Spleen (tissue), 11 donors: Measurements from ENCODE around the gene SLC38A10. TPM values are rescaled to one million over a fixed set of nuclear protein-coding genes. Genes with fewer than 3 reads are reported as not detected.

Source experiments
- DNase-seq: peaks from one replicate; pipeline ENCODE4 v3.0.0-alpha.2; 2020
- H3K27ac ChIP-seq, 8 donors: fragments of 200-600 bp; sonication (generic) in 7 of 8; 1 replicate in 4 of 8; 2 replicates in 4 of 8; pipeline versions ENCODE4 v1.5.0 to v1.8.0; 2016 to 2021; ENCODE audit warnings: inconsistent platforms in 4 of 8, mild to moderate bottlenecking in 4 of 8, moderate library complexity in 1 of 8
- H3K27me3 ChIP-seq, 7 donors: fragments of 200-600 bp; sonication (generic) in 6 of 7; replicated peaks in 1 of 7; 1 replicate in 4 of 7; 2 replicates in 3 of 7; pipeline versions ENCODE4 v1.5.0 to v1.8.0; 2016 to 2021; ENCODE audit warnings: inconsistent platforms in 3 of 7, mild to moderate bottlenecking in 1 of 7
- H3K36me3 ChIP-seq, 6 donors: fragments of 200-600 bp; sonication (generic) in 5 of 6; 1 replicate in 4 of 6; 2 replicates in 2 of 6; pipeline versions ENCODE4 v1.5.0 to v1.8.0; 2016 to 2021; ENCODE audit warnings: inconsistent platforms in 2 of 6
- H3K4me1 ChIP-seq, 6 donors: fragments of 200-600 bp; sonication (generic) in 5 of 6; 1 replicate in 3 of 6; 2 replicates in 3 of 6; pipeline versions ENCODE4 v1.5.0 to v1.8.0; 2016 to 2021; ENCODE audit warnings: inconsistent platforms in 3 of 6
- H3K4me3 ChIP-seq, 8 donors: fragments of 200-600 bp; sonication (generic) in 7 of 8; 1 replicate in 4 of 8; 2 replicates in 4 of 8; pipeline versions ENCODE4 v1.5.0 to v1.8.0; 2016 to 2021; ENCODE audit warnings: inconsistent platforms in 4 of 8, mild to moderate bottlenecking in 4 of 8, moderate library complexity in 2 of 8
- H3K9me3 ChIP-seq, 8 donors: fragments of 200-600 bp; sonication (generic) in 7 of 8; 1 replicate in 4 of 8; 2 replicates in 4 of 8; pipeline versions ENCODE4 v1.5.0 to v1.8.0; 2016 to 2021; ENCODE audit warnings: inconsistent platforms in 4 of 8
- POLR2A ChIP-seq, 3 donors: fragments of 450-650 bp; IDR thresholded peaks; one replicate each; pipeline ENCODE4 v1.5.1; 2017; ENCODE audit warnings: antibody characterized with exemption in 3 of 3, mild to moderate bottlenecking in 1 of 3
- POLR2AphosphoS5 ChIP-seq, 3 donors: sonication (generic); formaldehyde crosslinking; IDR thresholded peaks; one replicate each; pipeline ENCODE4 v1.5.1; 2017; ENCODE audit warnings: antibody characterized with exemption in 3 of 3
- WGBS, 5 donors: extraction: QIAGEN DNeasy Blood & Tissue Kit in 3 of 5; methylation state at CpG; one replicate each; pipeline versions ENCODE4 v1.1.5 to v1.1.7; 2013 to 2018; 5-methylcytosine and 5-hydroxymethylcytosine counted together
- intact Hi-C: fragments of 100-400 bp; cut with DNase I; formaldehyde crosslinking; loops from one replicate; pipeline ENCODE4 v1.15.0; 2023; ENCODE audit warnings: low total_unique reads
- polyA plus RNA-seq, 3 donors: library from polyadenylated mRNA; stranded (reverse); fragments of 200-250 nt; gene quantifications; one replicate each; pipeline ENCODE4 v1.2.1, GENCODE V29; 2013
- total RNA-seq, 7 donors: library from RNA; depleted of rRNA in 3 of 7; stranded (reverse); fragments of >200 nt in 3 of 7; fragmentation: NEBNext Ultra II Directional in 4 of 7; extraction: Animal tissue kit (Norgen Biotek cat#: 25700) in 4 of 7; gene quantifications; one replicate each; pipeline versions ENCODE4 v1.1.0 to v1.2.1, GENCODE V29; 2016 to 2021
- TF ChIP-seq, protein P1 (sequence below), 11 experiments: fragments of 200-600 bp in 7 of 11; fragments of 450-650 bp in 4 of 11; sonication (generic) in 4 of 11; IDR thresholded peaks in 8 of 11; conservative IDR thresholded peaks in 3 of 11; 1 replicate in 7 of 11; 2 replicates in 4 of 11; pipeline versions ENCODE4 v1.4.0 to v1.8.0; 2016 to 2021; ENCODE audit warnings: antibody characterized with exemption in 11 of 11, inconsistent platforms in 4 of 11, mild to moderate bottlenecking in 1 of 11
- donor health status: healthy with polysubstance abuse.
- donor health status: DM: no; HTN: no; CAD: no; lungs with moderate emphysema.
- donor health status: DM: no; HTN: no; CAD: no.
- donor health status: Bipolar disorder and iron deficiency.
- donor health status: healthy.
- donor health status: DM: no; HTN: no; CAD: no.
- donor health status: DM: yes; HTN: yes; CAD: no.

The SLC38A10 gene
- total and polyA plus RNA-seq, 10 donors = 54.9 to 112 (median 86.6) TPM

DNA sequence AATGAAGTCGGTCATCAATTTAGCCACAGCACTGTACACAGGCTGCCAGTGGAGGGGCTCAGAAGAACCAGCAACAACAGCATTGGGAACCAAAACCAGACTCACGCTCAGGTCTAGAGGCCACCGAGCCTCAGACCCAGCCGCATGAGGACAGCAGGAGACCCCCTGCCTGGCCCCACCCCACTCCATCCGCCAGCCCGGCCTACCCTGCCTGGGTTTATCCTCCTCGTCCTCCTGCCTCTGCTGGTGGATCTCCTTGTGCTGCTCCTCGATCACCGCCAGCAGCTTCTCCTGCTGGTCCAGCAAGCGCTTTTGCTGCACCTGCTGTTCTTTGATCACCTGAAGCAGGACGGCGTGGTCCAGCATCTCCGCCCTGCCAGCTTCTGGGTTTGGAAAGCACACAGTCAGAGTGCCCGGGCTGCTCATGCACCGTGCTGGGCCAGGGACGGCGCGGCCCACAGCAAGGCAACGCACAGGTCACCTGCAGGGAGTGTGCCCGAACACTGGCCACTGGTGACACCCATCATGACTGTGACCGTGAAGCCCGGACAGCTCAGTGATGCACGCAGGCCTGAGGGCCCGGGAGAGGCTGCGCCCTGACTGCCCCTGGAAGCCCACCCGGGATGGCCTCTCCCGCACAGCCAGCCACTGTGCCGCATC, 48.3 kb downstream of the SLC38A10 start:
- TF ChIP-seq POLR2AphosphoS5 (IDR thresholded peaks at IDR 0.05) = peak; percentile 14 to 69 (median 19)
- no peak for TF ChIP-seq POLR2A (IDR thresholded peaks at IDR 0.05)
- peak; percentile 77 for DNase-seq
- peaks cover 0 to 72% (median 26%) of the 10 kb centered on the region in 6 donors for H3K36me3 ChIP-seq
- intact Hi-C loops = no loop called here
- no peaks in the 10 kb centered on the region for H3K9me3 ChIP-seq
- 92 to 96% (median 95%) methylated on average over 12 to 28 of the region's 28 CpGs for WGBS, 5 donors
- H3K4me3 ChIP-seq = no peak overlapping the region
- no peaks in the 10 kb centered on the region for H3K27me3 ChIP-seq
- H3K4me1 ChIP-seq = peaks cover 0 to 42% (median 17%) of the 10 kb centered on the region in 6 donors
- H3K27ac ChIP-seq = no peak overlapping the region

DNA sequence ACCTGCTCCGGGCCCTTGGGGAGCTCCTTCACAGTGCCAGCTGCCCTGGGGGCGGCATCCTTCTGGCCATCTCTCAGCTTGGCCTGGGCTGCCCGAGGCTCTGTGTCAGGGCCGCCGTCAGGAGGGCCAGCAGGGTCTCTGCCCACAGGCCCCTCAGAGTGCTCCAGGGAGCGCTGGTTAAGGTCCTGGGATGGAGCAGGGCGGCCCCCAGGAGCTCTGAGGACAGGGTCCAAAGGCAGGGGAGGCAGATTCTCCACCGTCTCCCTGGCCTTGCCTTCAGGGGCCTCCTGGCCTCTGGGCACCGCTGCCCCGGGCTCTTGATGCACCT, 48.8 kb downstream of the SLC38A10 start:
- no peak overlapping the region for H3K4me3 ChIP-seq
- 89 to 96% (median 95%) methylated on average over 4 to 10 of the region's 10 CpGs for WGBS, 5 donors

GRCh38 chr17:81245665-81246342, 49.3 kb downstream of the SLC38A10 start:
- peaks cover 0 to 45% (median 26%) of the 10 kb centered on the region in 6 donors for H3K4me1 ChIP-seq
- H3K36me3 ChIP-seq = peaks cover 0 to 71% (median 16%) of the 10 kb centered on the region in 6 donors
- no peaks in the 10 kb centered on the region for H3K9me3 ChIP-seq
- H3K4me3 ChIP-seq = no peak overlapping the region
- TF ChIP-seq, protein P1, sequence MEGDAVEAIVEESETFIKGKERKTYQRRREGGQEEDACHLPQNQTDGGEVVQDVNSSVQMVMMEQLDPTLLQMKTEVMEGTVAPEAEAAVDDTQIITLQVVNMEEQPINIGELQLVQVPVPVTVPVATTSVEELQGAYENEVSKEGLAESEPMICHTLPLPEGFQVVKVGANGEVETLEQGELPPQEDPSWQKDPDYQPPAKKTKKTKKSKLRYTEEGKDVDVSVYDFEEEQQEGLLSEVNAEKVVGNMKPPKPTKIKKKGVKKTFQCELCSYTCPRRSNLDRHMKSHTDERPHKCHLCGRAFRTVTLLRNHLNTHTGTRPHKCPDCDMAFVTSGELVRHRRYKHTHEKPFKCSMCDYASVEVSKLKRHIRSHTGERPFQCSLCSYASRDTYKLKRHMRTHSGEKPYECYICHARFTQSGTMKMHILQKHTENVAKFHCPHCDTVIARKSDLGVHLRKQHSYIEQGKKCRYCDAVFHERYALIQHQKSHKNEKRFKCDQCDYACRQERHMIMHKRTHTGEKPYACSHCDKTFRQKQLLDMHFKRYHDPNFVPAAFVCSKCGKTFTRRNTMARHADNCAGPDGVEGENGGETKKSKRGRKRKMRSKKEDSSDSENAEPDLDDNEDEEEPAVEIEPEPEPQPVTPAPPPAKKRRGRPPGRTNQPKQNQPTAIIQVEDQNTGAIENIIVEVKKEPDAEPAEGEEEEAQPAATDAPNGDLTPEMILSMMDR (IDR thresholded peaks at IDR 0.05 in 8 of 11, conservative IDR thresholded peaks at IDR 0.05 in 3 of 11) = no peak
- TF ChIP-seq POLR2AphosphoS5 (IDR thresholded peaks at IDR 0.05) = peak in 1 of 3 donors; percentile 64
- no peak for TF ChIP-seq POLR2A (IDR thresholded peaks at IDR 0.05)
- peak; percentile 75 for DNase-seq
- no peaks in the 10 kb centered on the region for H3K27me3 ChIP-seq
- intact Hi-C loops = no loop called here
- WGBS, 5 donors = 85 to 97% (median 88%) methylated on average over 19 to 37 of the region's 37 CpGs
- no peak overlapping the region for H3K27ac ChIP-seq

More for the DNA sequence above, 48.8 kb downstream of the SLC38A10 start:
- DNase-seq = no peak
- Histone ChIP-seq H3K27ac (no peak overlapping the region), H3K4me1 (peaks cover 0 to 42% (median 22%) of the 10 kb centered on the region in 6 donors), H3K9me3 (no peaks in the 10 kb centered on the region), H3K36me3 (peaks cover 0 to 71% (median 21%) of the 10 kb centered on the region in 6 donors), H3K27me3 (no peaks in the 10 kb centered on the region)
- intact Hi-C loops = no loop called here
- TF ChIP-seq POLR2AphosphoS5 (IDR thresholded peaks at IDR 0.05) (no peak), POLR2A (IDR thresholded peaks at IDR 0.05) (no peak)

DNA sequence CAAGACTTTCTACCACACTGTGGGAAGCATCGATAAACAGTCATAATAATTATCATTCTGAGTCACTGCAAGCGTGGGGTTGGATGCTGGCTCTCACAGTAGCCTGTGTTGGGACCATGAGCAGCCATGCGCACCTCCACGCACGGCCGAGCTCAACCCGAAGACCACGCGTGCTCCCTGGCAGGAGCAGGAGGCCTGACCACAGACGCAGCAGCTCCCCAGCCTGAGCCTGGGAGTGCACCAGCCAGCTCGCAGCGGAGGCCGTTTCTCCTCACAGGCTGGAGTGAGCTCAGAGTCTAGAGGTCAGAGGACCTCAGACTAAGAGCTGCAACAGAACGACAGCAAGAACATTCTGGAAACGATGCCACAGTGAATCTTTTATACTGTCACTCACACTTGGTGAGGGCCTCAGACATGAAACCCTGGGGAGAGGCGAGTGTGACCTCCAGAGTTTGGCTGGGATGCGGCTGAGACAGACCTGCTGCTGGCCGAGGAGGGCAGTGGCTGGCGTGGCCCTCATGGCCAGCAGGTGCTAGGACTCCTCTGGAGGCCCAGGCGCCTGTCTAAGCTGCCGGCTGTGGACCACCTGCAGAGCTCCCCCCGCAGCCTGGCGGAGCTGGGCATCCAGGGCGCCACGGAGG, 50.0 kb downstream of the SLC38A10 start:
- WGBS, 5 donors = 64 to 82% (median 76%) methylated on average over 13 to 25 of the region's 25 CpGs
- Histone ChIP-seq H3K36me3 (peaks cover 0 to 64% (median 10%) of the 10 kb centered on the region in 6 donors), H3K27me3 (no peaks in the 10 kb centered on the region), H3K27ac (no peak overlapping the region), H3K4me3 (no peak overlapping the region), H3K4me1 (peaks cover 2 to 52% (median 33%) of the 10 kb centered on the region in 6 donors), H3K9me3 (no peaks in the 10 kb centered on the region)
- DNase-seq = peak; percentile 70
- peak in 2 of 3 donors; percentile 25 to 65 for TF ChIP-seq POLR2AphosphoS5 (IDR thresholded peaks at IDR 0.05)
- TF ChIP-seq, protein P1 (IDR thresholded peaks at IDR 0.05 in 8 of 11, conservative IDR thresholded peaks at IDR 0.05 in 3 of 11) = no peak
- intact Hi-C loops = no loop called here
